ENCODE data around the gene DPH2.

DPH2 gene

GRCh38 chr1:43956234-43956633, 13.6 kb upstream of the DPH2 start:
- H3K9ac ChIP-seq (ENCODE audit: low read depth, low read length), result no peak overlapping the region
- no peak overlapping the region for H2AFZ ChIP-seq (ENCODE audit: low read depth, low read length)
- H3K79me2 ChIP-seq (ENCODE audit: insufficient read depth, low read length), result 0 out of 2 replicates have a peak, but pooled peaks cover 4% of the 10 kb centered on the region
- ATAC-seq (ENCODE audit: insufficient read depth, low read depth) (no peak), DNase-seq (no peak)
- no peaks in the 10 kb centered on the region for H3K4me1 ChIP-seq (ENCODE audit: insufficient read depth, low read length)
- peaks cover 9% of the 10 kb centered on the region; the same call in 1 of the 2 replicates for H4K20me1 ChIP-seq (ENCODE audit: insufficient read depth, low read length)
- H3K36me3 ChIP-seq (ENCODE audit: insufficient read depth, low read length), result peaks cover 34% of the 10 kb centered on the region
- H3K4me3 ChIP-seq (ENCODE audit: low read depth in 1 of 2, low read length in 2 of 2), result no peak overlapping the region
- no peak overlapping the region for H3K4me2 ChIP-seq (ENCODE audit: insufficient read depth, low read length)
- no peaks in the 10 kb centered on the region for H3K27me3 ChIP-seq (ENCODE audit: insufficient read depth, low read length, poor library complexity)
- TF ChIP-seq CTCF (IDR thresholded peaks at IDR 0.05; ENCODE audit: borderline replicate concordance, extremely low read depth, low read length, poor library complexity, severe bottlenecking), result no peak
- TF ChIP-seq EZH2 (IDR thresholded peaks at IDR 0.05; ENCODE audit: borderline replicate concordance, low read depth, low read length, severe bottlenecking), result no peak
- no peak overlapping the region for H3K27ac ChIP-seq (ENCODE audit: low read length)
- no peaks in the 10 kb centered on the region for H3K9me3 ChIP-seq (ENCODE audit: insufficient read depth, low read length, severe bottlenecking)

- Histone ChIP-seq H3K27ac (ENCODE audit: low read length) (no peak overlapping the region), H3K79me2 (ENCODE audit: insufficient read depth, low read length) (0 out of 2 replicates have a peak, but pooled peaks cover 4% of the 10 kb centered on the region), H3K9me3 (ENCODE audit: insufficient read depth, low read length, severe bottlenecking) (no peaks in the 10 kb centered on the region), H3K4me1 (ENCODE audit: insufficient read depth, low read length) (no peaks in the 10 kb centered on the region), H3K4me3 (ENCODE audit: low read depth in 1 of 2, low read length in 2 of 2) (no peak overlapping the region), H3K36me3 (ENCODE audit: insufficient read depth, low read length) (peaks cover 43% of the 10 kb centered on the region), H3K27me3 (ENCODE audit: insufficient read depth, low read length, poor library complexity) (no peaks in the 10 kb centered on the region), H3K4me2 (ENCODE audit: insufficient read depth, low read length) (no peak overlapping the region), H4K20me1 (ENCODE audit: insufficient read depth, low read length) (peaks cover 9% of the 10 kb centered on the region; the same call in 1 of the 2 replicates), H2AFZ (ENCODE audit: low read depth, low read length) (no peak overlapping the region), H3K9ac (ENCODE audit: low read depth, low read length) (no peak overlapping the region)
- ATAC-seq (ENCODE audit: insufficient read depth, low read depth) (no peak), DNase-seq (no peak)
- TF ChIP-seq CTCF (IDR thresholded peaks at IDR 0.05; ENCODE audit: borderline replicate concordance, extremely low read depth, low read length, poor library complexity, severe bottlenecking) (no peak), EZH2 (IDR thresholded peaks at IDR 0.05; ENCODE audit: borderline replicate concordance, low read depth, low read length, severe bottlenecking) (no peak)
Observed at GRCh38 chr1:43957407-43958040, 12.3 kb upstream of the DPH2 start.

- no peak overlapping the region for H3K27ac ChIP-seq (ENCODE audit: low read length)
- H3K4me2 ChIP-seq (ENCODE audit: insufficient read depth, low read length), result no peak overlapping the region
- H3K79me2 ChIP-seq (ENCODE audit: insufficient read depth, low read length), result no peaks in the 10 kb centered on the region
- no peak for DNase-seq
- no peak for ATAC-seq (ENCODE audit: insufficient read depth, low read depth)
- H3K9ac ChIP-seq (ENCODE audit: low read depth, low read length), result no peak overlapping the region
- H3K4me3 ChIP-seq (ENCODE audit: low read depth in 1 of 2, low read length in 2 of 2), result no peak overlapping the region
- H3K27me3 ChIP-seq (ENCODE audit: insufficient read depth, low read length, poor library complexity), result no peaks in the 10 kb centered on the region
- TF ChIP-seq EZH2 (IDR thresholded peaks at IDR 0.05; ENCODE audit: borderline replicate concordance, low read depth, low read length, severe bottlenecking), result no peak
- TF ChIP-seq CTCF (IDR thresholded peaks at IDR 0.05; ENCODE audit: borderline replicate concordance, extremely low read depth, low read length, poor library complexity, severe bottlenecking), result no peak
- H3K4me1 ChIP-seq (ENCODE audit: insufficient read depth, low read length), result no peaks in the 10 kb centered on the region
- H4K20me1 ChIP-seq (ENCODE audit: insufficient read depth, low read length), result peaks cover 4% of the 10 kb centered on the region; the same call in 1 of the 2 replicates
- H3K36me3 ChIP-seq (ENCODE audit: insufficient read depth, low read length), result peaks cover 47% of the 10 kb centered on the region
- no peaks in the 10 kb centered on the region for H3K9me3 ChIP-seq (ENCODE audit: insufficient read depth, low read length, severe bottlenecking)
- no peak overlapping the region for H2AFZ ChIP-seq (ENCODE audit: low read depth, low read length)
Observed at GRCh38 chr1:43958351-43959255, 11.2 kb upstream of the DPH2 start.

Measured in DND-41 (cell line).